Activated T-cell treated with anti-CD3 and anti-CD28 coated beads, Interleukin-2, amount 50 U/mL, for 72 hours (primary cell): ENCODE measurements around the gene IMMT. TPM values are rescaled to one million over a fixed set of nuclear protein-coding genes. Genes with fewer than 3 reads are reported as not detected.

Source experiments
- ATAC-seq, 2 donors: fragments of 150-1000 bp; cut with Tn5 transposase; replicated peaks in 1 of 2; 2 replicates each; pipeline ENCODE4 v1.10.0; 2021; ENCODE audit warnings: moderate library complexity in 2 of 2, mild to moderate bottlenecking in 1 of 2
- DNase-seq, 2 donors: peaks; one replicate each; pipeline ENCODE4 v3.0.0; 2021 to 2022; ENCODE audit warnings: mixed read lengths in 1 of 2
- H3K27ac Mint-ChIP-seq: one replicate; pipeline ENCODE4 v1.8.0; 2022; ENCODE audit warnings: mild to moderate bottlenecking, moderate library complexity, mixed read lengths
- H3K27me3 Mint-ChIP-seq: one replicate; pipeline ENCODE4 v1.8.0; 2022; ENCODE audit warnings: low read depth, mixed read lengths
- H3K36me3 Mint-ChIP-seq, 2 donors: one replicate each; pipeline ENCODE4 v1.8.0; 2022; ENCODE audit warnings: mixed read lengths in 2 of 2, mild to moderate bottlenecking in 1 of 2; ENCODE audit not compliant: insufficient read depth in 2 of 2
- H3K4me1 Mint-ChIP-seq: one replicate; pipeline ENCODE4 v1.8.0; 2022; ENCODE audit warnings: low read depth, mixed read lengths
- H3K4me3 Mint-ChIP-seq, 2 donors: one replicate each; pipeline ENCODE4 v1.8.0; 2022; ENCODE audit warnings: mild to moderate bottlenecking in 2 of 2, mixed read lengths in 2 of 2, moderate library complexity in 2 of 2
- H3K9me3 Mint-ChIP-seq, 2 donors: one replicate each; pipeline ENCODE4 v1.8.0; 2022; ENCODE audit warnings: mixed read lengths in 2 of 2
- total RNA-seq, 2 donors: library from RNA; stranded (reverse); gene quantifications; one replicate each; pipeline ENCODE4 v1.2.3, GENCODE V29; 2022

IMMT gene
- total RNA-seq, 2 donors from 2014 or later = 125 to 138 TPM

DNA sequence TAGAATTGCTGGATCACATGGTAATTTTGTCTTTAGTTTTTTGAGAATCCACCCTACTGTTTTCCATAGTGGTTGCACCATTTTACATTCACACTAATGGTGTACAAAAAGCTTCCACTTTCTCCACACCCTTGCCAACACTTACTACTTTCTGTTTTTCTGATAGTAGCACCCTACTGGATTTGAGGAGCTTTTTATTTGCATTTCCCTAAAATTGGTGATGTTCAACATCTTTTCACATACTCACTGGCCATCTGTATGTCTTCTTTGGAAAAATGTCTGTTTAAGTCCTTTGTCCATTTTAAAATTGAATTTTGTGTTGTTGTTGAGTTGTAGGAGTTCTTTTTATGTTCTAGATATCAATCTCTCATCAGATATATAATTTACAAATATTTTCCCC lies 93.1 kb downstream of the IMMT start:
- no peaks in the 10 kb centered on the region for H3K27me3 Mint-ChIP-seq
- peak overlapping the region; percentile 92 for H3K27ac Mint-ChIP-seq
- peaks cover 48% of the 10 kb centered on the region for H3K4me1 Mint-ChIP-seq
- peak overlapping the region in 1 of 2 donors; percentile 92 for H3K4me3 Mint-ChIP-seq
- peaks cover 20 to 29% of the 10 kb centered on the region in 2 donors for H3K36me3 Mint-ChIP-seq
- ATAC-seq = no peak
- no peak for DNase-seq
- H3K9me3 Mint-ChIP-seq = peaks cover 0 to 4% of the 10 kb centered on the region in 2 donors

DNA sequence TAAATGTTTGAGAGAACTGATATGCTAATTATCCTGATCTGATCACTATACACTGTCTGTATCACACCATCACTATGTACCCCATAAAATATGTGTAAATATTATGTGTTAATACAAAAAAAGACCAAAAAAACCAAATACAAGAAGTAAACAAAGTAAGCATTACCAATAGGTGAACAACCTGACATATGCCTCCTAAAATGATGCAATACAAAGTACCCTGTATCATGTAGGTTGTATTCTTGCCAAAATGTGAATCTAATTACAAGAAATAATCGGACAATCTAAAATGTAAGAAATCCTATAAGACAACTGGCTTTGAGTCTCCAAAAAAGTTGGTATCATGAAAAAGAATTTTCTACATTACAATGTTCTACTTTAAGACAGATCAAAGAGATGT lies 97.3 kb downstream of the IMMT start:
- Mint-ChIP-seq H3K27me3 (no peaks in the 10 kb centered on the region), H3K4me1 (peaks cover 33% of the 10 kb centered on the region), H3K4me3 (no peak overlapping the region), H3K36me3 (peaks cover 16 to 40% of the 10 kb centered on the region in 2 donors), H3K27ac (peak overlapping the region; percentile 90), H3K9me3 (peaks cover 0 to 4% of the 10 kb centered on the region in 2 donors)
- DNase-seq (no peak), ATAC-seq (no peak)

DNA sequence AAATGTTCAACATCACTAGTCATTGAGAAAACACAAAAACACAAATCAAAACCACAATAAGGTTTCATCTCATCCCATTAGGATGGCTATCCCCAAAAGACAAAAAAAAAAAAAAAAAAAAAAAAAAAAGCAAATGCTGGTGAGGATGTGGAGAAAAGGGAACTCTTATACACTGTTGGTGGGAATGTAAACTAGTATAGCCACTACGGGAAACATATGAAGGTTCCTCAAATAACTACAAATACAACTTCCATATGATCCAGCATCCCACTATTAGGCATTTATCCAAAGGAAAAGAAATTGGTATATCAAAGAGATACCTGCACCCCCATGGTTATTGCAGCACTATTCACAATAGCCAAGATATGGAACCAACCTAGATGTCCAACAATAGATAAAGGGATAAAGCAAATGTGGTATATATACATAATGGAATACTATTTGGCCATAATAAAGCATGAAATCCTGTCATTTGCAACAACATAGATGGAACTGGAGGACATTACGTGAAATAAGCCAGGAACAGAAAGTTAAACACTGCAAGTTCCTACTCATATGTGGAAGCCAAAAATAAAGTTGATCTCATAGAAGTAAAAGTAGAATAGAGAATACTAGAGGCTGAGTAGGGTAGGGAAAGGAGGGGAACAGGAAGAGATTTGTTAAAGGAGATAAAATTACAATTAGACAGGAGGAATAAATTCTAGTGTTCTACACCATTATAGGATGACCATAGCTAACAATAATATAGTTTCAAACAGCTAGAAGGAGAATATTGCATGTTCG lies 98.0 kb downstream of the IMMT start:
- peaks cover 13 to 34% of the 10 kb centered on the region in 2 donors for H3K36me3 Mint-ChIP-seq
- no peak for DNase-seq
- ATAC-seq = no peak
- peaks cover 0 to 2% of the 10 kb centered on the region in 2 donors for H3K9me3 Mint-ChIP-seq
- H3K27ac Mint-ChIP-seq = peak overlapping the region; percentile 90
- H3K4me3 Mint-ChIP-seq = no peak overlapping the region
- no peaks in the 10 kb centered on the region for H3K27me3 Mint-ChIP-seq
- H3K4me1 Mint-ChIP-seq = peaks cover 27% of the 10 kb centered on the region

DNA sequence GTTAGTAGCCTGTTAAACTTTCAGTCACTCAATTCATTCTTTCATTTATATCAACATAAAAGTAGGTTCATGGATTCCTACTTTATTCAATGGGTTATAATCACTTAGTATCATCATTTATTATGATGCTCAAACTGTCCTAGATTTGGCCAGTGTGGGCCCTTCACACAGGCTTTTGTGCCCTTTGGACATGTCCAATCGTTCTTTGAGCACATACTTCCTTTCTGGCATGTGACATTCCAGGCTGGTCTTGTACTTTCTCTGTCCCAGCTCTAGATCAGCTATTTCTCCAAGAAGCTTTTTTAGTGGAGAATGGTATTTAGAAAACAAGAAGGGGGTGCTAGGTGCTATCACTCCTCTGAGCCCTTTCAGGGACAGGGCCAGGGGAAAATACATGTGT lies 101.0 kb downstream of the IMMT start:
- Mint-ChIP-seq H3K36me3 (peaks cover 9 to 33% of the 10 kb centered on the region in 2 donors), H3K9me3 (no peaks in the 10 kb centered on the region), H3K4me3 (no peak overlapping the region), H3K27ac (peak overlapping the region; percentile 78), H3K4me1 (peaks cover 19% of the 10 kb centered on the region), H3K27me3 (no peaks in the 10 kb centered on the region)
- ATAC-seq = no peak
- no peak for DNase-seq

Other genes with a start within 250 kb of the IMMT start
- 10 to 100 TPM; 23.5 to 28.0 TPM for gene POLR1A, start 89.6 kb downstream of the IMMT start, total RNA-seq
- gene PTCD3, start 89.2 kb downstream of the IMMT start, total RNA-seq = 100 to 1,000 TPM; 155 to 181 TPM
- 10 to 100 TPM; 53.6 to 73.0 TPM for gene MRPL35, start 4.0 kb upstream of the IMMT start, total RNA-seq
- under 1 TPM; 0.38 to 0.63 TPM for gene REEP1, start 142.2 kb upstream of the IMMT start, total RNA-seq
- gene KDM3A, start 245.9 kb upstream of the IMMT start, total RNA-seq = 10 to 100 TPM; 61.2 to 66.8 TPM